ENCODE measurements around the gene TAF6L. TPM values are rescaled to one million over a fixed set of nuclear protein-coding genes. Genes with fewer than 3 reads are reported as not detected.
"Not testable (repeated sequence)": the region's sequence is repeated elsewhere in the genome, so short reads cannot be mapped to it uniquely, and the experiment has no call there.

TAF6L gene
- polyA plus RNA-seq, 3 donors = 32.9 to 44.1 (median 40.0) TPM

- DNase-seq = peak; percentile 99
These were observed 17.2 kb upstream of the TAF6L start, which contains the start of gene ZBTB3 for GRCh38 chr11:62753736-62754603. Gene ZBTB3 (minus strand): TSS chr11:62754160. CDS start chr11:62753664, 496 bp downstream.

- no peak for DNase-seq
These were observed 16.0 kb upstream of the TAF6L start for GRCh38 chr11:62755086-62755615.

- DNase-seq = no peak
These were observed 13.1 kb upstream of the TAF6L start for GRCh38 chr11:62757846-62758788.

GRCh38 chr11:62760867-62761227 is 10.3 kb upstream of the TAF6L start:
- not testable (repeated sequence) for DNase-seq

GRCh38 chr11:62770778-62771143 is 435 bp upstream of the TAF6L start:
- DNase-seq = no peak

GRCh38 chr11:62774407-62774806 is 3.2 kb downstream of the TAF6L start:
- no peak for DNase-seq

- DNase-seq = no peak
These were observed 4.5 kb downstream of the TAF6L start for GRCh38 chr11:62775646-62776045.

GRCh38 chr11:62777389-62777788 is 6.2 kb downstream of the TAF6L start:
- DNase-seq = no peak

- no peak for DNase-seq
These were observed 7.2 kb downstream of the TAF6L start for GRCh38 chr11:62778441-62778840.

GRCh38 chr11:62782753-62783152 is 11.6 kb downstream of the TAF6L start:
- no peak for DNase-seq

GRCh38 chr11:62786318-62787004 is 15.3 kb downstream of the TAF6L start:
- DNase-seq = peak; percentile 89

- peak; percentile 99 for DNase-seq
These were observed 16.0 kb downstream of the TAF6L start, which contains the start of gene TMEM179B for GRCh38 chr11:62787005-62787759. Gene TMEM179B (plus strand): TSS chr11:62787402. CDS start chr11:62787432, 30 bp downstream.

GRCh38 chr11:62788991-62789390 is 17.8 kb downstream of the TAF6L start:
- no peak for DNase-seq

- no peak for DNase-seq
These were observed 18.4 kb downstream of the TAF6L start for GRCh38 chr11:62789576-62789975.

GRCh38 chr11:62791501-62792201 is 20.5 kb downstream of the TAF6L start, which contains the start of gene TMEM223:
Gene TMEM223 (minus strand): TSS chr11:62792006. CDS start chr11:62791994, 12 bp downstream.
- DNase-seq = peak; percentile 84

- no peak for DNase-seq
These were observed 21.0 kb downstream of the TAF6L start for GRCh38 chr11:62792202-62792575.

- DNase-seq = no peak
These were observed 23.1 kb downstream of the TAF6L start for GRCh38 chr11:62794201-62794775.

GRCh38 chr11:62796281-62796680 is 25.1 kb downstream of the TAF6L start:
- DNase-seq = no peak

GRCh38 chr11:62799486-62799885 is 28.3 kb downstream of the TAF6L start:
- DNase-seq = no peak

- DNase-seq = no peak
These were observed 29.9 kb downstream of the TAF6L start for GRCh38 chr11:62801071-62801470.

Data from renal pelvis (tissue), 4 donors.